Measurements from ENCODE around the gene ZRSR2.

DNA sequence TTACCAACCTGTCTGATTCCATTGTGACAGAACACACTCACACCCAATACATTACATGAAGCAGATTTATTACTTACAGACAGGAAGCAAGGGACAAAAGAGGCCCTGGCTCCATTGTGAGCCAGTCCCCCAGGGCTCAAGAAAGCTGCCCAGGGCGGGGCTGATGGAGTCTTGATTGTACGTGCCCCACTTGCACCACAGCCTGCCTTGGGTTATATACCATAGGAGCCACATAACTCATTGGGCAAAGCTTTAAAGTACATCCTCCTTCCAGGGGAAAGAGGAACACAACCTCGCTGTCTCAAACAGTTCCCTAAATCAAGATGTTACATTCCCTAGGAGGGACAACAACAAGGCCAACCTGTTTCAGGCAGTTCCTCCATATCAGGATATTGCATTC, 3.4 kb upstream of the ZRSR2 start:
- TF ChIP-seq, protein P1, sequence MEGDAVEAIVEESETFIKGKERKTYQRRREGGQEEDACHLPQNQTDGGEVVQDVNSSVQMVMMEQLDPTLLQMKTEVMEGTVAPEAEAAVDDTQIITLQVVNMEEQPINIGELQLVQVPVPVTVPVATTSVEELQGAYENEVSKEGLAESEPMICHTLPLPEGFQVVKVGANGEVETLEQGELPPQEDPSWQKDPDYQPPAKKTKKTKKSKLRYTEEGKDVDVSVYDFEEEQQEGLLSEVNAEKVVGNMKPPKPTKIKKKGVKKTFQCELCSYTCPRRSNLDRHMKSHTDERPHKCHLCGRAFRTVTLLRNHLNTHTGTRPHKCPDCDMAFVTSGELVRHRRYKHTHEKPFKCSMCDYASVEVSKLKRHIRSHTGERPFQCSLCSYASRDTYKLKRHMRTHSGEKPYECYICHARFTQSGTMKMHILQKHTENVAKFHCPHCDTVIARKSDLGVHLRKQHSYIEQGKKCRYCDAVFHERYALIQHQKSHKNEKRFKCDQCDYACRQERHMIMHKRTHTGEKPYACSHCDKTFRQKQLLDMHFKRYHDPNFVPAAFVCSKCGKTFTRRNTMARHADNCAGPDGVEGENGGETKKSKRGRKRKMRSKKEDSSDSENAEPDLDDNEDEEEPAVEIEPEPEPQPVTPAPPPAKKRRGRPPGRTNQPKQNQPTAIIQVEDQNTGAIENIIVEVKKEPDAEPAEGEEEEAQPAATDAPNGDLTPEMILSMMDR (IDR thresholded peaks at IDR 0.05): no peak
- TF ChIP-seq POLR2A (IDR thresholded peaks at IDR 0.05): no peak

Measured in prostate gland (tissue), 2 donors.